H1 (cell line): ENCODE data around the gene TMPRSS3. TPM values are rescaled to one million over a fixed set of nuclear protein-coding genes. Genes with fewer than 3 reads are reported as not detected.

Experiments
- CTCF ChIA-PET: fragments of 300-600 bp; sonication (Branson Sonifier 250); formaldehyde crosslinking; loops from one replicate; lab custom pipeline; 2021; ENCODE audit not compliant: partially characterized antibody; lab: Charles Lee
- POLR2A ChIA-PET: fragments of 300-600 bp; sonication (Branson Sonifier 250); formaldehyde crosslinking; loops from one replicate; lab custom pipeline; 2021; ENCODE audit warnings: inconsistent platforms; ENCODE audit not compliant: partially characterized antibody; lab: Charles Lee
- DNase-seq, 2 experiments: peaks; one replicate each; pipeline versions ENCODE4 v3.0.0 to v3.0.0-alpha.2; 2010 to 2022; ENCODE audit warnings: low spot score in 2 of 2, low read depth in 1 of 2, mixed read lengths in 1 of 2
- FAIRE-seq: peaks from 2 replicates; lab custom pipeline; 2011; peaks lifted over from hg19 to GRCh38; lab: Jason Lieb, UNC
- H2AFZ ChIP-seq: 2 replicates; pipeline ENCODE4 v1.8.1; 2012; ENCODE audit warnings: low read length, inconsistent platforms
- H2AK5ac ChIP-seq: 2 replicates; pipeline ENCODE4 v1.6.1; 2013; ENCODE audit warnings: low read depth, low read length
- H2BK120ac ChIP-seq: replicated peaks from 2 replicates; pipeline ENCODE3; 2013; ENCODE audit warnings: low read depth, low read length, inconsistent platforms
- H2BK12ac ChIP-seq: 2 replicates; pipeline ENCODE4 v1.6.1; 2013; ENCODE audit warnings: low read depth, low read length
- H2BK15ac ChIP-seq: 2 replicates; pipeline ENCODE4 v1.6.1; 2013; ENCODE audit warnings: low read length
- H2BK20ac ChIP-seq: 2 replicates; pipeline ENCODE4 v1.6.1; 2013; ENCODE audit warnings: low read length
- H2BK5ac ChIP-seq: 2 replicates; pipeline ENCODE4 v1.6.1; 2013; ENCODE audit warnings: low read depth, low read length
- H3K14ac ChIP-seq: 2 replicates; pipeline ENCODE4 v1.6.1; 2013; ENCODE audit warnings: inconsistent platforms; ENCODE audit not compliant: insufficient read length
- H3K18ac ChIP-seq: 2 replicates; pipeline ENCODE4 v1.6.1; 2013; ENCODE audit warnings: low read length; ENCODE audit errors: extremely low read depth
- H3K23ac ChIP-seq: 2 replicates; pipeline ENCODE4 v1.6.1; 2013; ENCODE audit warnings: inconsistent platforms; ENCODE audit not compliant: insufficient read length
- H3K23me2 ChIP-seq: 2 replicates; pipeline ENCODE4 v1.6.1; 2013; ENCODE audit warnings: low read depth, low read length
- H3K27ac ChIP-seq: 2 replicates; pipeline ENCODE4 v1.6.1; 2011; ENCODE audit warnings: low read depth, low read length, inconsistent platforms
- H3K27me3 ChIP-seq, 4 experiments: replicated peaks in 1 of 4; 1 replicate in 1 of 4; 2 replicates in 3 of 4; pipeline versions ENCODE4 v1.6.1 to v1.8.1; 2011 to 2013; ENCODE audit warnings: low read length in 3 of 4, mild to moderate bottlenecking in 3 of 4, inconsistent platforms in 2 of 4, mixed read lengths in 2 of 4, moderate library complexity in 1 of 4; ENCODE audit not compliant: control insufficient read depth in 3 of 4, insufficient read depth in 3 of 4; ENCODE audit errors: extremely low read depth in 1 of 4
- H3K36me3 ChIP-seq, 4 experiments: 2 replicates each; pipeline versions ENCODE4 v1.6.1 to v1.8.1; 2011 to 2013; ENCODE audit warnings: mild to moderate bottlenecking in 4 of 4, low read length in 3 of 4, moderate library complexity in 2 of 4, control low read depth in 1 of 4, inconsistent platforms in 1 of 4; ENCODE audit not compliant: insufficient read depth in 4 of 4, control insufficient read depth in 2 of 4
- H3K4ac ChIP-seq: replicated peaks from 2 replicates; pipeline ENCODE3; 2013; ENCODE audit warnings: low read length, low read depth, mixed read lengths, inconsistent platforms; ENCODE audit not compliant: insufficient read length
- H3K4me1 ChIP-seq, 4 experiments: replicated peaks in 1 of 4; 1 replicate in 1 of 4; 2 replicates in 3 of 4; pipeline versions ENCODE4 v1.6.1 to v1.8.1; 2011 to 2013; ENCODE audit warnings: low read length in 3 of 4, inconsistent platforms in 2 of 4, mixed read lengths in 1 of 4; ENCODE audit not compliant: insufficient read depth in 4 of 4, control insufficient read depth in 3 of 4
- H3K4me2 ChIP-seq, 2 experiments: 2 replicates each; pipeline versions ENCODE4 v1.6.1 to v1.8.1; 2011 to 2013; ENCODE audit warnings: low read depth in 2 of 2, low read length in 2 of 2, control low read depth in 1 of 2, inconsistent platforms in 1 of 2, mild to moderate bottlenecking in 1 of 2; ENCODE audit not compliant: insufficient read depth in 1 of 2
- H3K4me3 ChIP-seq, 4 experiments: fragments of 200-600, 300-600 bp in 1 of 4; sonication (generic), shearing (Covaris generic), sonication (Bioruptor Twin) in 1 of 4; 2 replicates each; pipeline versions ENCODE4 v1.5.1 to v1.8.1; 2011 to 2016; ENCODE audit warnings: low read length in 4 of 4, low read depth in 3 of 4, control low read depth in 2 of 4, inconsistent platforms in 2 of 4, mild to moderate bottlenecking in 2 of 4, mixed read lengths in 1 of 4, moderate library complexity in 1 of 4; ENCODE audit not compliant: insufficient read depth in 2 of 4; ENCODE audit errors: extremely low read depth in 1 of 4
- H3K56ac ChIP-seq: replicated peaks from 2 replicates; pipeline ENCODE3; 2013; ENCODE audit warnings: low read depth, mild to moderate bottlenecking, mixed read lengths, low read length, inconsistent platforms; ENCODE audit not compliant: insufficient read length
- H3K79me1 ChIP-seq: 2 replicates; pipeline ENCODE4 v1.6.1; 2013; ENCODE audit warnings: low read depth, low read length, control low read depth
- H3K79me2 ChIP-seq, 2 experiments: 2 replicates each; pipeline versions ENCODE4 v1.6.1 to v1.8.1; 2012 to 2013; ENCODE audit warnings: low read length in 2 of 2, mild to moderate bottlenecking in 2 of 2, inconsistent platforms in 1 of 2; ENCODE audit not compliant: insufficient read depth in 2 of 2, control insufficient read depth in 1 of 2
- H3K9ac ChIP-seq, 4 experiments: replicated peaks in 1 of 4; 1 replicate in 1 of 4; 2 replicates in 3 of 4; pipeline versions ENCODE4 v1.6.1 to v1.8.1; 2011 to 2013; ENCODE audit warnings: low read depth in 3 of 4, low read length in 3 of 4, control low read depth in 2 of 4, mild to moderate bottlenecking in 2 of 4, moderate library complexity in 2 of 4, inconsistent platforms in 1 of 4; ENCODE audit errors: extremely low read depth in 1 of 4
- H3K9me3 ChIP-seq, 2 experiments: 2 replicates each; pipeline versions ENCODE4 v1.6.1 to v1.8.1; 2012 to 2013; ENCODE audit warnings: mild to moderate bottlenecking in 2 of 2, moderate library complexity in 2 of 2, control low read depth in 1 of 2, inconsistent platforms in 1 of 2, low read depth in 1 of 2, low read length in 1 of 2, mixed read lengths in 1 of 2; ENCODE audit not compliant: insufficient read depth in 2 of 2
- H4K20me1 ChIP-seq, 2 experiments: replicated peaks in 1 of 2; 2 replicates each; pipeline versions ENCODE3 to v1.8.1; 2011 to 2013; ENCODE audit warnings: inconsistent platforms in 2 of 2, low read length in 2 of 2, mild to moderate bottlenecking in 1 of 2; ENCODE audit not compliant: insufficient read depth in 2 of 2, control insufficient read depth in 1 of 2
- H4K5ac ChIP-seq: 2 replicates; pipeline ENCODE4 v1.6.1; 2013; ENCODE audit warnings: low read length, low read depth, mixed read lengths, inconsistent platforms; ENCODE audit not compliant: insufficient read length
- H4K8ac ChIP-seq: 2 replicates; pipeline ENCODE4 v1.8.0; 2013; ENCODE audit warnings: mild to moderate bottlenecking, moderate library complexity, low read length, inconsistent platforms; ENCODE audit not compliant: insufficient read depth; ENCODE audit errors: extremely low read depth
- H4K91ac ChIP-seq: replicated peaks from 2 replicates; pipeline ENCODE3; 2013; ENCODE audit warnings: low read length, mixed read lengths, inconsistent platforms; ENCODE audit not compliant: insufficient read length
- EGR1 ChIP-seq: IDR thresholded peaks from 2 replicates; pipeline ENCODE4 v1.6.1; 2011; ENCODE audit warnings: low read depth, low read length, borderline replicate concordance
- EZH2 ChIP-seq: fragments of 200-600 bp; sonication (generic); IDR thresholded peaks from 2 replicates; pipeline ENCODE4 v1.7.1; 2012; ENCODE audit warnings: low read depth, mild to moderate bottlenecking, moderate library complexity, low read length, inconsistent platforms; ENCODE audit not compliant: severe bottlenecking
- FOSL1 ChIP-seq: IDR thresholded peaks from 2 replicates; pipeline ENCODE4 v1.6.1; 2011; ENCODE audit warnings: mild to moderate bottlenecking, low read depth, low read length, moderate library complexity; ENCODE audit not compliant: insufficient read depth
- GTF2F1 ChIP-seq: IDR thresholded peaks from 2 replicates; pipeline ENCODE4 v1.6.1; 2012; ENCODE audit warnings: low read depth, low read length, improper control_type of control experiment, borderline replicate concordance
- HDAC2 ChIP-seq, 2 experiments: fragments of 300-600 bp in 1 of 2; sonication (generic) in 1 of 2; IDR thresholded peaks; 2 replicates each; pipeline ENCODE4 v1.6.1; 2011 to 2012; ENCODE audit warnings: low read depth in 2 of 2, low read length in 2 of 2, mild to moderate bottlenecking in 2 of 2, moderate library complexity in 2 of 2, borderline replicate concordance in 1 of 2, inconsistent platforms in 1 of 2
- JUN ChIP-seq: IDR thresholded peaks from 2 replicates; pipeline ENCODE4 v1.6.1; 2011; ENCODE audit warnings: low read depth, mild to moderate bottlenecking, improper control_type of control experiment, low read length
- NANOG ChIP-seq: IDR thresholded peaks from 2 replicates; pipeline ENCODE4 v1.6.1; 2011; ENCODE audit warnings: low read length, low read depth, mild to moderate bottlenecking, inconsistent platforms; ENCODE audit not compliant: insufficient read depth, poor library complexity, severe bottlenecking
- RNF2 ChIP-seq: fragments of 200-900, 300-1000 bp; sonication (generic); IDR thresholded peaks from 2 replicates; pipeline ENCODE4 v1.7.1; 2016; ENCODE audit warnings: borderline replicate concordance, low read depth, mild to moderate bottlenecking, antibody characterized with exemption, low read length; ENCODE audit not compliant: poor library complexity, severe bottlenecking; ENCODE audit errors: missing control alignments
- TBP ChIP-seq: IDR thresholded peaks from 2 replicates; pipeline ENCODE4 v1.6.1; 2011; ENCODE audit warnings: low read depth, low read length, improper control_type of control experiment
- TEAD4 ChIP-seq: IDR thresholded peaks from 2 replicates; pipeline ENCODE4 v1.6.1; 2012; ENCODE audit warnings: low read depth, low read length, inconsistent platforms, mixed read lengths
- WGBS, 2 experiments: shearing (Covaris generic) in 1 of 2; methylation state at CpG; one replicate each; pipeline versions ENCODE4 v1.1.6 to v1.1.7; 2013 to 2015; ENCODE audit warnings: low lambda C conversion rate in 2 of 2, mixed read lengths in 2 of 2, inconsistent platforms in 1 of 2, low coverage in 1 of 2, missing lambda C conversion rate in 1 of 2; ENCODE audit not compliant: insufficient replicate concordance in 2 of 2, insufficient coverage in 1 of 2, insufficient read length in 1 of 2; ENCODE audit errors: extremely low coverage in 1 of 2, missing lambda C conversion rate in 1 of 2; 5-methylcytosine and 5-hydroxymethylcytosine counted together
- polyA plus RNA-seq, 7 experiments: library from polyadenylated mRNA; depleted of rRNA in 3 of 7; stranded (reverse) in 5 of 7; unstranded in 2 of 7; fragments of >200 nt in 5 of 7; fragments of 200-250 nt in 2 of 7; gene quantifications; 1 replicate in 5 of 7; 2 replicates in 1 of 7; 4 replicates in 1 of 7; pipeline versions ENCODE4 v1.2.1 to v1.2.3, GENCODE V29; 2011 to 2013; ENCODE audit warnings: missing spikeins in 2 of 7, mixed read lengths in 2 of 7
- total RNA-seq: library from RNA; stranded (reverse); fragmentation: NEBNext Ultra II Directional; extraction: Animal tissue kit (Norgen Biotek cat#: 25700); gene quantifications from 2 replicates; pipeline ENCODE4 v1.2.1, GENCODE V29; 2021
- TF ChIP-seq, protein P1 (sequence below): IDR thresholded peaks from 2 replicates; pipeline ENCODE4 v1.6.1; 2011; ENCODE audit warnings: low read length, improper control_type of control experiment

Gene TMPRSS3
- total and polyA plus RNA-seq, 2 of the 8 experiments (the other 6 are each of a cell fraction or from before 2014, with no cell fraction given), result 0.38 TPM; not detected in 1

DNA sequence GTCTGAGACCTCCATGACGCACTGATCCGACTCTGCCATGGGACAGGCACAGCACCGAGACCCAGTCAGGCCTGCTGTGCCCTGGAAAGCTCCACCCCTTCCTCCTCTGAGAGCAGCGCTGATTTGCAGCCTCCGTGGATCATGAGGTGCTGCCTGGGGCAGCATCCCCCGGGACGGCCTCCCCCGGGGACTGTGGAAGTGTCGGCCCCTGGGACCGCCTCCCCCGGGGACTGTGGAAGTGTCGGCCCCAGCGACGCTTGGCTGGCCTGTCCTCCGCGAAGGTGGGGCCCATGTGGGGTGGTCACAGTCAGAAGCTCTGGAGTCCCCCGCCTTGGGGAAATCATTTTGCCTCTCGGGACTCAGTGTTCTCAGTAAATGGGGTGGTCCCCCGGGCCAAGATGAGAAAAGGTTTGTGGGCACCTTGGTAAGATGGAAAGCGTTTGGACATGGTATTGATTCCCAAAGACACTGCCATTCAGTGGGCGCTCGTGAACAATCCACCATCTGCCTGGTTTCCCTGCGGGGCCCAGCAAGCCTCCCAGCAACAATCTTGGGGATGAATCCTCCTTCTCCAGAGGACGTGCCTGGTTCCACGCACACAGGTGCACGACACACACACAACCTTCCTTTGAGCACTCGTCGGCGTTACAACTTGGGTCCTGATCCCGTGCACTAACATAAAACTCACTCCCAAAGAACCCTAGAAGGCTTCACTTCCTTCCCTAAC is 48.1 kb downstream of the TMPRSS3 start:
- H3K79me1 ChIP-seq, result no peaks in the 10 kb centered on the region
- no peak overlapping the region for H4K5ac ChIP-seq
- FAIRE-seq, result no peak
- no peak overlapping the region for H3K14ac ChIP-seq
- H3K4me2 ChIP-seq, result no peak overlapping the region
- no peak overlapping the region for H3K23ac ChIP-seq
- ChIA-PET CTCF (interaction anchor here (1.0 to 3.4 kb wide), 3 partner anchors 10 to 38 kb away, joined by 4 to 22 read pairs (median 8); no protein-coding TSS in a partner anchor), POLR2A (no interaction called here)
- H2BK120ac ChIP-seq, result no peak overlapping the region
- no peak overlapping the region for H3K27ac ChIP-seq
- no peak for DNase-seq
- 90% methylated on average over 29 of the region's 30 CpGs; no CpG with 5 or more reads in 1 of the 2 experiments for WGBS, 2 experiments
- H4K20me1 ChIP-seq, result no peaks in the 10 kb centered on the region
- H3K4me1 ChIP-seq, result no peaks in the 10 kb centered on the region
- H3K36me3 ChIP-seq, result no peaks in the 10 kb centered on the region
- H2BK20ac ChIP-seq, result no peak overlapping the region
- H3K4me3 ChIP-seq, result no peak overlapping the region
- H3K27me3 ChIP-seq, result no peaks in the 10 kb centered on the region
- H2AK5ac ChIP-seq, result no peak overlapping the region
- H3K23me2 ChIP-seq, result no peaks in the 10 kb centered on the region
- no peak overlapping the region for H3K18ac ChIP-seq
- H3K79me2 ChIP-seq, result no peaks in the 10 kb centered on the region
- H4K91ac ChIP-seq, result no peak overlapping the region
- H2AFZ ChIP-seq, result no peak overlapping the region
- no peak overlapping the region for H3K4ac ChIP-seq
- H2BK5ac ChIP-seq, result no peak overlapping the region
- no peak overlapping the region; the same call in 1 of the 2 replicates for H4K8ac ChIP-seq
- no peak overlapping the region for H2BK15ac ChIP-seq
- no peak overlapping the region for H3K56ac ChIP-seq
- H3K9me3 ChIP-seq, result no peaks in the 10 kb centered on the region
- no peak overlapping the region for H3K9ac ChIP-seq
- H2BK12ac ChIP-seq, result no peak overlapping the region
- TF ChIP-seq NANOG (no peak), TEAD4 (no peak), RNF2 (no peak), EGR1 (no peak), JUN (no peak), GTF2F1 (no peak), HDAC2 (IDR thresholded peaks at IDR 0.05; ENCODE audit: borderline replicate concordance in 1 of 2, low read depth in 2 of 2, low read length in 2 of 2) (no peak), TBP (no peak), EZH2 (no peak), FOSL1 (no peak)
- TF ChIP-seq, protein P1, sequence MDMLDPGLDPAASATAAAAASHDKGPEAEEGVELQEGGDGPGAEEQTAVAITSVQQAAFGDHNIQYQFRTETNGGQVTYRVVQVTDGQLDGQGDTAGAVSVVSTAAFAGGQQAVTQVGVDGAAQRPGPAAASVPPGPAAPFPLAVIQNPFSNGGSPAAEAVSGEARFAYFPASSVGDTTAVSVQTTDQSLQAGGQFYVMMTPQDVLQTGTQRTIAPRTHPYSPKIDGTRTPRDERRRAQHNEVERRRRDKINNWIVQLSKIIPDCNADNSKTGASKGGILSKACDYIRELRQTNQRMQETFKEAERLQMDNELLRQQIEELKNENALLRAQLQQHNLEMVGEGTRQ, result no peak
